Activated CD8-positive, alpha-beta memory T cell treated with anti-CD3 and anti-CD28 coated beads, Interleukin-2, amount 10 ng/mL, durations not matched to agents 7 days and 5 days (primary cell): ENCODE measurements around the gene PUS1. TPM values are rescaled to one million over a fixed set of nuclear protein-coding genes. Genes with fewer than 3 reads are reported as not detected.
A peak's percentile ranks its signal among the peaks of the same experiment; 100 is the strongest.

Experiments
- ATAC-seq: fragments of 150-1000 bp; cut with Tn5 transposase; one replicate; pipeline ENCODE4 v1.10.0; 2021; ENCODE audit warnings: moderate library complexity
- CTCF ChIA-PET: fragments of 350-600 bp; sonication (Branson Sonifier 250); formaldehyde crosslinking; loops from one replicate; lab custom pipeline; 2021; ENCODE audit warnings: antibody characterized with exemption; lab: Charles Lee
- DNase-seq: peaks from one replicate; pipeline ENCODE4 v3.0.0-alpha.2; 2020
- H3K27ac Mint-ChIP-seq: one replicate; pipeline ENCODE4 v1.8.0; 2021; ENCODE audit warnings: mild to moderate bottlenecking, mixed read lengths
- H3K27me3 Mint-ChIP-seq: one replicate; pipeline ENCODE4 v1.8.0; 2021; ENCODE audit warnings: mixed read lengths
- H3K36me3 Mint-ChIP-seq: one replicate; pipeline ENCODE4 v1.8.0; 2021; ENCODE audit warnings: mild to moderate bottlenecking, mixed read lengths
- H3K4me1 Mint-ChIP-seq: one replicate; pipeline ENCODE4 v1.8.0; 2021; ENCODE audit warnings: mixed read lengths
- H3K4me3 Mint-ChIP-seq: one replicate; pipeline ENCODE4 v1.8.0; 2021; ENCODE audit warnings: mild to moderate bottlenecking, moderate library complexity, mixed read lengths
- H3K9me3 Mint-ChIP-seq: one replicate; pipeline ENCODE4 v1.8.0; 2022; ENCODE audit warnings: low read depth, mixed read lengths
- total RNA-seq, 2 experiments: library from RNA; stranded (reverse); gene quantifications; one replicate each; pipeline ENCODE4 v1.2.3, GENCODE V29; 2021

PUS1 gene
- total RNA-seq, 2 experiments from 2014 or later: 64.2 to 69.3 TPM

DNA sequence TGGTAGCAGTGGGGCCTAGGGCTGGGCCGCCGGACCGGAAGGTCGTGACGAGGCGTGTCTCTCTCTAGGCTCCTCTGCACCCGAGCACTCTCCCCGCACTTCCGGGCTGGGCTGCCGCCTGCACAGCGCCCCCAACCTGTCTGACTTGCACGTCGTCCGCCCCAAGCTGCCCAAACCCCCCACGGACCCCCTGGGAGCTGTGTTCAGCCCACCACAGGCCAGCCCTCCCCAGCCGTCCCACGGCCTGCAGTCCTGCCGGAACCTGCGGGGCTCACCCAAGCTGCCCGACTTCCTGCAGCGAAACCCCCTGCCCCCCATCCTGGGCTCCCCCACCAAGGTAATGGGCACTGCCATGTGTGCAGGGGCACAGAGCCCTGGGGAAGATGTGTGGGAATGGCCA lies 13.3 kb upstream of the PUS1 start:
- no peaks in the 10 kb centered on the region for H3K36me3 Mint-ChIP-seq
- H3K4me3 Mint-ChIP-seq: no peak overlapping the region
- no peak overlapping the region for H3K27ac Mint-ChIP-seq
- CTCF ChIA-PET: no interaction called here
- H3K27me3 Mint-ChIP-seq: no peaks in the 10 kb centered on the region
- H3K4me1 Mint-ChIP-seq: no peaks in the 10 kb centered on the region
- H3K9me3 Mint-ChIP-seq: no peaks in the 10 kb centered on the region
- no peak for DNase-seq
- ATAC-seq: no peak

DNA sequence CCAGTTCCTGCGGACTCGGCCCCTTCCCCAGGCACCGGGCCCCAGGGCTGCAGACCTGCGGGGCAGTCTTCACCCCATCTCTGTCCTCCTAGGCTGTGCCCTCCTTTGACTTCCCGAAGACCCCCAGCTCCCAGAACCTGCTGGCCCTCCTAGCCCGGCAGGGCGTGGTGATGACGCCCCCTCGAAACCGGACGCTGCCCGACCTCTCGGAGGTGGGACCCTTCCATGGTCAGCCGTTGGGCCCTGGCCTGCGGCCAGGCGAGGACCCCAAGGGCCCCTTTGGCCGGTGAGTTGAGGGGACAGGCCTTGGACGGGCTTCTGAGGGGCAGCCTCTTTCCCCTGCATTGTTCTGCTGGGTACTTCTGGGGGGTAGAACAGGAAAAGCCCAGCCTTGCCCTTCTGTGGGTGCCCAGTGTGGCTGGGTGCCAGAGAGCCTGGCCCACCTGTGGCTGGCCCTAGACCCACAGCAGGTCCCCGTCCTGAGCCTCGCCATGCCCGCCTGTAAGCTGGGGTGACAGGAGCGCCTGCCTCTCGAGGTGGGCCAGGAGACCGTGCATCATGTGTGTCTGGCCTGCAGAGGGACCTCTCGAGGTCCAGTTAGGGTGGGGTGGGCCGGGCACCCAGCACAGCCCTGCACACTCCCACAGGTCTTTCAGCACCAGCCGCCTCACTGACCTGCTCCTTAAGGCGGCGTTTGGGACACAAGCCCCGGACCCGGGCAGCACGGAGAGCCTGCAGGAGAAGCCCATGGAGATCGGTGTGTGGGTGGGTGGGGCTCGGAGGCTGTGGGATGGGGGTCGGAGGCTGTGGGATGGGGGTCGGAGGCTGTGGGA lies 12.6 kb upstream of the PUS1 start:
- H3K27ac Mint-ChIP-seq: no peak overlapping the region
- H3K36me3 Mint-ChIP-seq: no peaks in the 10 kb centered on the region
- CTCF ChIA-PET: no interaction called here
- no peaks in the 10 kb centered on the region for H3K27me3 Mint-ChIP-seq
- no peak overlapping the region for H3K4me3 Mint-ChIP-seq
- ATAC-seq (no peak), DNase-seq (no peak)
- no peaks in the 10 kb centered on the region for H3K4me1 Mint-ChIP-seq
- H3K9me3 Mint-ChIP-seq: no peaks in the 10 kb centered on the region

DNA sequence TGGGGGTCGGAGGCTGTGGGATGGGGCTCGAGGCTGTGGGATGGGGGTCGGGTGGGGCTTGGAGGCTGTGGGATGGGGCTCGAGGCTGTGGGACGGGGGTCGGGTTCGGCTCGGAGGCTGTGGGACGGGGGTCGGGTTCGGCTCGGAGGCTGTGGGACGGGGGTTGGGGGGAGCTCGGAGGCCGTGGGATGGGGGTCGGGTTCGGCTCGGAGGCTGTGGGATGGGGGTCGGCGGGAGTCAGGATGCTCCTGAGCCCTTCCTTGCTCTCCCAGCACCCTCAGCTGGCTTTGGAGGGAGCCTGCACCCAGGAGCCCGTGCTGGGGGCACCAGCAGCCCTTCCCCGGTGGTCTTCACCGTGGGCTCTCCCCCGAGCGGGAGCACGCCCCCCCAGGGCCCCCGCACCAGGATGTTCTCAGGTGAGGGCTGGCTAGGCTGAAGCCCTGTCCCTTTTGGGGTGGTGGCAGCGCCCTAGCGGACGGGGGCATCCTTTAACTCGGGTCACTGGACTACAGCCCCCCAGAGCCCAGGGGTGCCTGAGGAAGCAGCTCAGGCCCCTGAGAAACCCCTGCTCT lies 11.9 kb upstream of the PUS1 start:
- CTCF ChIA-PET: no interaction called here
- Mint-ChIP-seq H3K27ac (no peak overlapping the region), H3K4me3 (no peak overlapping the region), H3K36me3 (no peaks in the 10 kb centered on the region), H3K27me3 (no peaks in the 10 kb centered on the region), H3K9me3 (no peaks in the 10 kb centered on the region), H3K4me1 (no peaks in the 10 kb centered on the region)
- DNase-seq: no peak
- ATAC-seq: no peak

DNA sequence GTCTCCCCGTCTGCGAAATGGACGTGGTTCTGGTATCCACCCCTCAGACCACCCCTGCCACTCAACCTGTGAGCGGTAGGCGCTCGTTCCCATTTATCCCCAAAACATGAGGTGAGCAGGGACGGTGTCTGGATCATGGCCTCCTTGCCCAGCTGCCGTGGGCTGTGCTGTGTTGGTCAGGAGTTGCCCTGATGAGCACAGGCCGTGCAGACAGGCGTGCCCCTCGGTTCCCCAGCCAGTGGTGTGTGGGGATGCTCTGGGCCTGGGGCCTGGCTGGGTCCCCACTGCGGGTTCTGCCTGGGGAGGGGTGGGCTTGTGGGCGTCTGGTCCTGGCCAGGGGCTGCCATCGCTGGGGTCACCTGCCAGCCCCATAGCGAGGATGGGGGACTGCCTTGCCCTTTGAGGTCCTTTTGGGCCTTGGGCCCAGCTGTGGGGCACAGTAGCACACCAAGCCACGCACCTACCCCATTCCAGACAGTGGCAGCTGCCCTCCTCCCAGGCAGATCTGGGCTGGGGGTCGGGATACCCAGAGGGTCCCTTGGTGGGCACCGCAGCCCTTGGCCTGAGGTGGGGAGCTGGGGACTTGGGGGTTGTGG lies 11.3 kb upstream of the PUS1 start:
- no peak for DNase-seq
- Mint-ChIP-seq H3K27ac (no peak overlapping the region), H3K27me3 (no peaks in the 10 kb centered on the region), H3K4me1 (no peaks in the 10 kb centered on the region), H3K36me3 (no peaks in the 10 kb centered on the region), H3K9me3 (no peaks in the 10 kb centered on the region), H3K4me3 (no peak overlapping the region)
- no peak for ATAC-seq
- CTCF ChIA-PET: no interaction called here

DNA sequence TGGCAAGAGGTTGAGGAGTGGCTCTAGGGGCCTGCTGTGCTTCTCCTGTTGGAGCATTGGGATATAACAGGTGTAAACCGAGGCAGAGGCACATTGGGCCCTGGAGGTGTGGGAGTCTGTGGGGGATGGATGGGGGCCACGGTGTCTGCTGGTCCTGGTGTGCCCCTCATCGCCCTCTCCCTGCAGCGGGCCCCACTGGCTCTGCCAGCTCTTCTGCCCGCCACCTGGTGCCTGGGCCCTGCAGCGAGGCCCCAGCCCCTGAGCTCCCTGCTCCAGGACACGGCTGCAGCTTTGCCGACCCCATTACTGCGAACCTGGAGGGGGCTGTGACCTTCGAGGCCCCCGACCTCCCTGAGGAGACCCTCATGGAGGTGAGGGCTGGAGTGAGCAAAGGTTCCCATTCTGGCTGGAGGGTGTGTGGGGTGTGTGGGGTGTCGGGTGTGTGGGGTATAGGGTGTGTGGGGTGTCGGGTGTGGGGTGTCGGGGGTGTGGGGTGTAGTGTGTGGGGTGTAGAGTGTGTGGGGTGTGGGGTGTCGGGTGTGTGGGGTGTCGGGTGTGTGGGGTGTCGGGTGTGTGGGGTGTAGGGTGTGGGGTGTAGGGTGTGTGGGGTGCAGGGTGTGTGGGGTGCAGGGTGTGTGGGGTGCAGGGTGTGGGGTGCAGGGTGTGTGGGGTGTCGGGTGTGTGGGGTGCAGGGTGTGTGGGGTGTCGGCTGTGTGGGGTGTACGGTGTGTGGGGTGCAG lies 10.6 kb upstream of the PUS1 start:
- DNase-seq (no peak), ATAC-seq (no peak)
- H3K4me3 Mint-ChIP-seq: no peak overlapping the region
- no peaks in the 10 kb centered on the region for H3K36me3 Mint-ChIP-seq
- no peak overlapping the region for H3K27ac Mint-ChIP-seq
- CTCF ChIA-PET: no interaction called here
- H3K9me3 Mint-ChIP-seq: no peaks in the 10 kb centered on the region
- H3K4me1 Mint-ChIP-seq: no peaks in the 10 kb centered on the region
- H3K27me3 Mint-ChIP-seq: no peaks in the 10 kb centered on the region

DNA sequence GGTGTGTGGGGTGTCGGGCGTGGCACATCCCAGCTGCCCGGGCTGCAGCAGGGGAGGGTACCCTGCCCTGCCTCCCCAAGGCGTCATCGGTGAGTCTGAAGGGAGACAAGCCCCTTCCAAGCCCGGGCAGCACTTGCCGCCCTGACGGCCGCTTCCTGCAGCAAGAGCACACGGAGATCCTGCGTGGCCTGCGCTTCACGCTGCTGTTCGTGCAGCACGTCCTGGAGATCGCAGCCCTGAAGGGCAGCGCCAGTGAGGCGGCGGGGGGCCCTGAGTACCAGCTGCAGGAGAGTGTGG lies 10.1 kb upstream of the PUS1 start:
- no peaks in the 10 kb centered on the region for H3K36me3 Mint-ChIP-seq
- no peaks in the 10 kb centered on the region for H3K4me1 Mint-ChIP-seq
- no peak overlapping the region for H3K27ac Mint-ChIP-seq
- CTCF ChIA-PET: no interaction called here
- H3K4me3 Mint-ChIP-seq: no peak overlapping the region
- DNase-seq (no peak), ATAC-seq (no peak)
- H3K9me3 Mint-ChIP-seq: no peaks in the 10 kb centered on the region
- no peaks in the 10 kb centered on the region for H3K27me3 Mint-ChIP-seq

DNA sequence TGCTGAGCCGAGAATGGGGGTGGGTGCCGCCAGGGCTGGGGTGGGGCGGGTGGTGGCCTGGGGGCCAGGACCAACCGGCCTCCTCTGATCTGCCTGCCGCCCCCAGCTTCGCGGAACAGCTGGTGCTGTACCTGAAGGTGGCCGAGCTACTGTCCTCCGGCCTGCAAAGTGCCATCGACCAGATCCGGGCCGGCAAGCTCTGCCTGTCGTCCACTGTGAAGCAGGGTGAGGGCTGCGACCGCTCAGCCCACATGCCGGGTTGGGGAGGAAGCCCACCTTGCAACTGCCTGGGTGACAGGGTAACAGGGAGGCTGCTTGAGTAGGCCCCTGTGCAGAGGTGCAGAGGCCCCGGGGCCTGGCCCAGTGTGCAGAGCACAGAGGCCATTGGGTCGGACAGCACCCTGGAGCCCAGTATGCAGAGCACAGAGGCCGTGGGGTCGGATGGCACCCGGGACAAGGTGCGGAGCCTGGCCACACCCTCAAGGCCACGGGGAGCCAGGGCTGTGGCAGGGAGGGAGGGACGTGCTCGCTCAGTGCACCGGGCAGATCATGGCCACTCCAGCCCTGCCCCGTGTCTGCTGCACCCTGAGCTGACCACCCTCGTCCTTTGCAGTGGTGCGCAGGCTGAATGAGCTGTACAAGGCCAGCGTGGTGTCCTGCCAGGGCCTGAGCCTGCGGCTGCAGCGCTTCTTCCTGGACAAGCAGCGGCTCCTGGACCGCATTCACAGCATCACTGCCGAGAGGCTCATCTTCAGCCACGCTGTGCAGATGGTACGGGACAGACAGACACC lies 9.5 kb upstream of the PUS1 start:
- Mint-ChIP-seq H3K36me3 (no peaks in the 10 kb centered on the region), H3K4me3 (no peak overlapping the region), H3K27ac (no peak overlapping the region), H3K4me1 (peaks cover 2% of the 10 kb centered on the region), H3K27me3 (no peaks in the 10 kb centered on the region), H3K9me3 (no peaks in the 10 kb centered on the region)
- CTCF ChIA-PET: no interaction called here
- DNase-seq (no peak), ATAC-seq (no peak)

DNA sequence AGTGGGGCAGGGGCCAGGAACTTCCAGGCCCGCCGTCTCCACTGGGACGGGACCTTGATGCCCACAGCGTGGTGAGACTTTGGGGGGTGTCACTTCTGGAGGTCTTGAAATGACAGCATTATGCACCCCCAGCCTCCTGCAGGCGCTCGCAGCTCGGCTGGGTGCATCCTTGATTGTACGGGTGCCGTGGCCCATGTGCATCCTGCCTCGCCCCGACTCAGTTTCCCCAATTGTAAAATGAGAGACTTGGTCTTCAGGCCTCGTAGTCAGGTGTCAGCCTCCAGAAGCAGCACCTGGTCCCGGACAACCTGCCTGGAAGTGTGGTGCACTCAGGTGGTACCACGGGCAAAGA lies 8.9 kb upstream of the PUS1 start:
- CTCF ChIA-PET: no interaction called here
- DNase-seq (no peak), ATAC-seq (no peak)
- peaks cover 8% of the 10 kb centered on the region for H3K4me1 Mint-ChIP-seq
- H3K36me3 Mint-ChIP-seq: no peaks in the 10 kb centered on the region
- H3K4me3 Mint-ChIP-seq: no peak overlapping the region
- H3K27me3 Mint-ChIP-seq: no peaks in the 10 kb centered on the region
- no peak overlapping the region for H3K27ac Mint-ChIP-seq
- no peaks in the 10 kb centered on the region for H3K9me3 Mint-ChIP-seq

DNA sequence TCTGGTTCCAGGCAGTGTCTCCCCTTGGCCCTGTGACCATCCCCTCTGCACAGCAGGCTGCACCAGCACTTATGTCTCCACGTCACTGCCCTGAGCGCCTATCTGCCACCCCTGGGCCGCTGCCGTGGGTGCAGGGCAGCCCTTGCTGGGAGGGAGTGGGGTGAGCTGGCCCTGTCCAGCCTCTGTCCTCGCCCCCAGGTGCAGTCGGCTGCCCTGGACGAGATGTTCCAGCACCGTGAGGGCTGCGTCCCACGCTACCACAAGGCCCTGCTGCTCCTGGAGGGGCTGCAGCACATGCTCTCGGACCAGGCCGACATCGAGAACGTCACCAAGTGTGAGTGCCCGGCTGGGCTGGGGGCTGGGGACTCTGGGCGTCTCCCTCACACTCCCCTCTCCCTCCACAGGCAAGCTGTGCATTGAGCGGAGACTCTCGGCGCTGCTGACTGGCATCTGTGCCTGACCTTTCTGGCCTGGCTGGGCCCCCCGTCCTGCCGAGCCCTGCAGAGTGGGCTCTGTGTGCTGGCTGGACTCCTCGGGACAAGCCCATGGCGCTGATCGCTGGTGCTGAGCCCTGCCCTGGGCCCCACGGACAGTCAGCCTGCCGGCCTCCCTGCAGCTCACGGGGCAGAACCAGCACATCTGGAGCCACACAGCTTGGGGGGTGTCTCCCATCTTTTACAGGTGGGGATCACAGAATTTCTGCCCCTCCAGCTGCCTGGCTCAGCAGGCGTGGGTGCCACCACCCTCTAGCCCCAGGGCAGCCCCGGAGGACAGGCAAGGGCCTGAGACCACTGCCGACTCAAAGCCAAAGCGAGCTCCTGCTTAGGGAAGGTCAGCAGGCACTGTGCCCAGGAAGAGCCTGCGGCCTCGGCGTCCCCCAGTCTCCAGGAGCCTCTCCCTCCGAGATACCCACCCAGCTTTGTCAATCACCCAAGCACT lies 7.9 kb upstream of the PUS1 start:
- H3K4me3 Mint-ChIP-seq: no peak overlapping the region
- no peaks in the 10 kb centered on the region for H3K9me3 Mint-ChIP-seq
- H3K27me3 Mint-ChIP-seq: no peaks in the 10 kb centered on the region
- H3K4me1 Mint-ChIP-seq: peaks cover 8% of the 10 kb centered on the region
- no peak for DNase-seq
- CTCF ChIA-PET: no interaction called here
- H3K27ac Mint-ChIP-seq: no peak overlapping the region
- peak; percentile 18 for ATAC-seq
- no peaks in the 10 kb centered on the region for H3K36me3 Mint-ChIP-seq

DNA sequence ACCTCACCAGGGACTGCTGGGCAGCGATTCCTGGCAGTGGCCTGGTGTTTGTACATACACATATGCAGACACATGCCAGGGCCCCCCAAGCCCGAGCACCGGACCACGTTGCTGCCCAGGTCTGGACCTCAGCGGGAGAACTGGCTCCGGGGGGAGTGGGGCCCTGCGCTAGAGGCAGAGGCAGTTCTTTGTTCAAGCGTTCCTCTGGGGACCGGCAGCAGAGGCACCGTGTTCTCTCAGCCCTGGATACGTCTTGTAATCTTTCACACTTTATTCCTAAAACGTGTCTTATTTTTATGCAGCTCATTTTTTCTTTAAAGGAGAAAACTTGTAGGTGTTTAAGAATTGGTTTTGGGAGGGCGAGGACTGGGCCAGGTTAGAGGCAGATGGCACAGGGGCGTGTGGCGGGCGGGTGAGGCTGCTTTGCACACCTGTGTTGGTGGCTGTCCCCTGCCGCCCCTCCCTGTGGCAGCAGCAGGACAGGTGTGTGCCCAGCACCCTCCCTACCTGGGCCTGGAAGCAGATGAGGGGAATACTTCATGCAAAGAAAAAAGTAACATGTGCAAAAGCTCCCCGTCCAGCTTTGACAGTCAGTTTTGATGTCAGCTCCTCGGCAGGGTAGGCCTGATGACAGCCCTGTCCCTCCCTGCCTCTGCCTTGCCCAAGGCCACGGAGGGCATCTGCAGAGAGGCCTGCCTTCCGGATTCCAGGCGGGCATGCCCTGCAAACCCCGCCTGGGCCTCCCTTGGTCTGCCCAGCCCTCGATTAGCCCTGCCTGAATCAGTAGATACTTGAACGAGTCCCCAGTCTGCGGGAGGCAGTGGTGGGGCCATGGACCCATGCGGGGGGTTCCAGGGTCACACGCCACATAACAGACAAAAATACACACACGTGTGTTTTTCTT lies 7.0 kb upstream of the PUS1 start:
- DNase-seq: no peak
- CTCF ChIA-PET: no interaction called here
- Mint-ChIP-seq H3K4me3 (no peak overlapping the region), H3K36me3 (no peaks in the 10 kb centered on the region), H3K27ac (no peak overlapping the region), H3K9me3 (no peaks in the 10 kb centered on the region), H3K27me3 (no peaks in the 10 kb centered on the region), H3K4me1 (peaks cover 8% of the 10 kb centered on the region)
- no peak for ATAC-seq

DNA sequence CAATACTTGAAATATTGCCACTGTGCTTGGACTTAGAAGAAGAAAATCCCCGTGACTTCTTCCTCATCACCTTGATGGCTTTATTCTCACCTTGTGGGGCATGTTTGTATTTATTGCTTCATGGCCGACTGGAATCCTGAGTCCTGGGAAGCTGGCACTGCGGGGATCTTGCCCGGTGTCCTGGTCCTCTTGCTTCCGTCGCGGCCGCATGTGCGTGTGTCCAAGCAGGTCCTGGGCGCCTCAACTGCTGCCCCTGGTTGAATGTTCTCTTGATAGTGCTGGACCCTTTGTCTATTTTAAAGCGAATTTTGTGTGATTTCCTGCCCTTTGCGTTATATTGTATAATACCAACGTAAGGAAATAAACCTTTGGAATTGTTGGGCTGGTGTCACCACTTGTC lies 6.3 kb upstream of the PUS1 start:
- Mint-ChIP-seq H3K9me3 (no peaks in the 10 kb centered on the region), H3K27me3 (no peaks in the 10 kb centered on the region), H3K4me1 (peaks cover 9% of the 10 kb centered on the region), H3K4me3 (no peak overlapping the region), H3K36me3 (no peaks in the 10 kb centered on the region), H3K27ac (no peak overlapping the region)
- CTCF ChIA-PET: no interaction called here
- ATAC-seq (no peak), DNase-seq (no peak)

DNA sequence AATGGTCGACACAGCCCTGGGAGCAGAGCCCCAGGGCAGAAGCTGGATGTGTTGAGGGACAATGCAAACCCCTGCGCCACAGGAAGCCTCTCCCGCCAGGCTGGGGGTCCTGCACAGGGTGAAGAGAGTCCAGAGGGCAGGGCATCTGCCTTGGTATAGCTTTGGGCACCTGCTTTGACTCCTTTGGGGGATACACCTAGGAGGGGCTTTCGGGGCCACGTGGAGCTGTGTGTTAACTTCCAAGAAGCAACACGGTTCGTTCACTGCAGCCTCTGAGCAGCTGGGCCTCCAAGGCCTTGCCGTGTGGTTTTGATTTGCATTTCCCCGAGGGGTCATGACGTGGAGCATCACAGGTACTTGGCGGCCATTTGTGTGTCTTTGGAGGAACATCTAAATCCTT lies 5.8 kb upstream of the PUS1 start:
- H3K4me3 Mint-ChIP-seq: no peak overlapping the region
- peaks cover 13% of the 10 kb centered on the region for H3K4me1 Mint-ChIP-seq
- H3K9me3 Mint-ChIP-seq: no peaks in the 10 kb centered on the region
- CTCF ChIA-PET: no interaction called here
- no peaks in the 10 kb centered on the region for H3K27me3 Mint-ChIP-seq
- H3K36me3 Mint-ChIP-seq: no peaks in the 10 kb centered on the region
- ATAC-seq (no peak), DNase-seq (no peak)
- no peak overlapping the region for H3K27ac Mint-ChIP-seq
